ENCODE measurements around the gene LYPD4.

LYPD4 gene

DNA sequence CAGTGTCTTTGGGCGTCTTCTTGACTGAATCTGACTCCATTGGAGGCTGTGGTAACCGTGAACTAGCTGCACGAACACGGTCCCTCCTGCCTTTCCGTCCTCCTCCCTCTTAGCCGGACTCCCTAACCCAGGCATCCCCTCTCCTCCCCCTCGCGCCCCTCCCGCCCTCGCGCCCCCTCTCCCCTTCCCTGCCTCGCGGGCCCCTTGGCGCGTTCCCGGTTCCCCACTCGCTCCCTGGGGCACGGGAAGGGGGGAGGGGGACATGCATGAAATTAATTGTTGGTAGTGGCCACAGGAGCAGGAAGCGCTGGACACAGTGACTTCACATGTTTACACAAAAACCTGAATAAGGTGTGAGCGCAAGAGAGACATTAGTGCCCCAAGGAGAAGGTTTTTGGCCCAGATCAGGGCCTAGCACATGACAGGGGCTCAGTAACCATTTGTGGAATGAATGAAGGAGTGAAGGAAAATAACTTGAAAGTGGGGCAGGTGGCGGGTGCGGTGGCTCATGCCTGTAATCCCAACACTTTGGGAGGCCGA, 638 bp upstream of the LYPD4 start:
- H3K4me2 ChIP-seq (ENCODE audit: insufficient read depth, low read length), result no peak overlapping the region
- DNase-seq (no peak), ATAC-seq (ENCODE audit: insufficient read depth, low read depth) (no peak)
- H3K79me2 ChIP-seq (ENCODE audit: insufficient read depth, low read length), result no peaks in the 10 kb centered on the region
- peaks cover 3% of the 10 kb centered on the region for H3K27me3 ChIP-seq (ENCODE audit: insufficient read depth, low read length, poor library complexity)
- no peaks in the 10 kb centered on the region for H3K9me3 ChIP-seq (ENCODE audit: insufficient read depth, low read length, severe bottlenecking)
- TF ChIP-seq, protein P1, sequence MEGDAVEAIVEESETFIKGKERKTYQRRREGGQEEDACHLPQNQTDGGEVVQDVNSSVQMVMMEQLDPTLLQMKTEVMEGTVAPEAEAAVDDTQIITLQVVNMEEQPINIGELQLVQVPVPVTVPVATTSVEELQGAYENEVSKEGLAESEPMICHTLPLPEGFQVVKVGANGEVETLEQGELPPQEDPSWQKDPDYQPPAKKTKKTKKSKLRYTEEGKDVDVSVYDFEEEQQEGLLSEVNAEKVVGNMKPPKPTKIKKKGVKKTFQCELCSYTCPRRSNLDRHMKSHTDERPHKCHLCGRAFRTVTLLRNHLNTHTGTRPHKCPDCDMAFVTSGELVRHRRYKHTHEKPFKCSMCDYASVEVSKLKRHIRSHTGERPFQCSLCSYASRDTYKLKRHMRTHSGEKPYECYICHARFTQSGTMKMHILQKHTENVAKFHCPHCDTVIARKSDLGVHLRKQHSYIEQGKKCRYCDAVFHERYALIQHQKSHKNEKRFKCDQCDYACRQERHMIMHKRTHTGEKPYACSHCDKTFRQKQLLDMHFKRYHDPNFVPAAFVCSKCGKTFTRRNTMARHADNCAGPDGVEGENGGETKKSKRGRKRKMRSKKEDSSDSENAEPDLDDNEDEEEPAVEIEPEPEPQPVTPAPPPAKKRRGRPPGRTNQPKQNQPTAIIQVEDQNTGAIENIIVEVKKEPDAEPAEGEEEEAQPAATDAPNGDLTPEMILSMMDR (IDR thresholded peaks at IDR 0.05; ENCODE audit: borderline replicate concordance, extremely low read depth, low read length, poor library complexity, severe bottlenecking), result no peak
- TF ChIP-seq EZH2 (IDR thresholded peaks at IDR 0.05; ENCODE audit: borderline replicate concordance, low read depth, low read length, severe bottlenecking), result no peak
- H3K36me3 ChIP-seq (ENCODE audit: insufficient read depth, low read length), result no peaks in the 10 kb centered on the region
- H3K27ac ChIP-seq (ENCODE audit: low read length), result no peak overlapping the region
- H4K20me1 ChIP-seq (ENCODE audit: insufficient read depth, low read length), result no peaks in the 10 kb centered on the region
- H3K4me3 ChIP-seq (ENCODE audit: low read depth in 1 of 2, low read length in 2 of 2), result no peak overlapping the region
- H3K9ac ChIP-seq (ENCODE audit: low read depth, low read length), result no peak overlapping the region
- H2AFZ ChIP-seq (ENCODE audit: low read depth, low read length), result no peak overlapping the region
- H3K4me1 ChIP-seq (ENCODE audit: insufficient read depth, low read length), result no peaks in the 10 kb centered on the region

DNA sequence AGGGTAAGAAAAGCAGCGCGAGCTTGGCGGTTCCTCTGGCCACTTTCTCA, 343 bp upstream of the LYPD4 start, which contains the start of gene DMRTC2:
Gene DMRTC2 (plus strand): TSS at position 42 of the 50 bp plus-strand sequence. CDS start 2,387 bp downstream, outside the sequence.
- Histone ChIP-seq H3K79me2 (ENCODE audit: insufficient read depth, low read length) (no peaks in the 10 kb centered on the region), H3K9ac (ENCODE audit: low read depth, low read length) (no peak within 1 kb of the TSS), H3K36me3 (ENCODE audit: insufficient read depth, low read length) (no peaks in the 10 kb centered on the region), H3K4me2 (ENCODE audit: insufficient read depth, low read length) (no peak within 1 kb of the TSS), H4K20me1 (ENCODE audit: insufficient read depth, low read length) (no peaks in the 10 kb centered on the region), H3K9me3 (ENCODE audit: insufficient read depth, low read length, severe bottlenecking) (no peaks in the 10 kb centered on the region), H3K4me1 (ENCODE audit: insufficient read depth, low read length) (no peaks in the 10 kb centered on the region), H3K4me3 (ENCODE audit: low read depth in 1 of 2, low read length in 2 of 2) (no peak within 1 kb of the TSS), H3K27me3 (ENCODE audit: insufficient read depth, low read length, poor library complexity) (peaks cover 3% of the 10 kb centered on the region), H2AFZ (ENCODE audit: low read depth, low read length) (no peak within 1 kb of the TSS), H3K27ac (ENCODE audit: low read length) (no peak within 1 kb of the TSS)
- ATAC-seq (ENCODE audit: insufficient read depth, low read depth) (no peak), DNase-seq (no peak)
- no peak for TF ChIP-seq EZH2 (IDR thresholded peaks at IDR 0.05; ENCODE audit: borderline replicate concordance, low read depth, low read length, severe bottlenecking)

DNA sequence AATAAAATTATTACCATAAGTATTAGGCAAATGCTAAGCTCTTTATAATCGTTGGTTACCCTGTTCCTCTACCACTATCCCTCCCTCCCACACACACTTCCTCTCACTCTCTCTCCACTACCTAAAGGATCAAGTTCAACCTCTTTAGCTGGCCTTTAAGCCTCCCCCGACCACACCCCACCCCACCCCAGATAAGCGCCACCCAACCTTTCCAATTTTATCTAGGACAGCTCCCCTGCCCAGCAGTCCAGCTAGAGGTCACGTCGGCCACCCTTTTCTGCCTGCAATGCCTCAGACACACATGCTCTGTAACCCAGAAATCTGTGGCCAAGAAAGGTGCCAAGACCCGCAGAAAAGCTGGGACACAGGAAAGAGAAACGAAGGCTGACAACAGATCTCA, 1.1 kb downstream of the LYPD4 start:
- Histone ChIP-seq H3K27ac (ENCODE audit: low read length) (no peak overlapping the region), H3K9ac (ENCODE audit: low read depth, low read length) (no peak overlapping the region), H3K36me3 (ENCODE audit: insufficient read depth, low read length) (no peaks in the 10 kb centered on the region), H3K9me3 (ENCODE audit: insufficient read depth, low read length, severe bottlenecking) (no peaks in the 10 kb centered on the region), H2AFZ (ENCODE audit: low read depth, low read length) (no peak overlapping the region), H3K27me3 (ENCODE audit: insufficient read depth, low read length, poor library complexity) (peaks cover 11% of the 10 kb centered on the region), H4K20me1 (ENCODE audit: insufficient read depth, low read length) (no peaks in the 10 kb centered on the region), H3K4me3 (ENCODE audit: low read depth in 1 of 2, low read length in 2 of 2) (no peak overlapping the region), H3K79me2 (ENCODE audit: insufficient read depth, low read length) (no peaks in the 10 kb centered on the region), H3K4me2 (ENCODE audit: insufficient read depth, low read length) (no peak overlapping the region), H3K4me1 (ENCODE audit: insufficient read depth, low read length) (no peaks in the 10 kb centered on the region)
- no peak for TF ChIP-seq EZH2 (IDR thresholded peaks at IDR 0.05; ENCODE audit: borderline replicate concordance, low read depth, low read length, severe bottlenecking)
- TF ChIP-seq, protein P1 (IDR thresholded peaks at IDR 0.05; ENCODE audit: borderline replicate concordance, extremely low read depth, low read length, poor library complexity, severe bottlenecking), result no peak
- DNase-seq (no peak), ATAC-seq (ENCODE audit: insufficient read depth, low read depth) (no peak)

DNA sequence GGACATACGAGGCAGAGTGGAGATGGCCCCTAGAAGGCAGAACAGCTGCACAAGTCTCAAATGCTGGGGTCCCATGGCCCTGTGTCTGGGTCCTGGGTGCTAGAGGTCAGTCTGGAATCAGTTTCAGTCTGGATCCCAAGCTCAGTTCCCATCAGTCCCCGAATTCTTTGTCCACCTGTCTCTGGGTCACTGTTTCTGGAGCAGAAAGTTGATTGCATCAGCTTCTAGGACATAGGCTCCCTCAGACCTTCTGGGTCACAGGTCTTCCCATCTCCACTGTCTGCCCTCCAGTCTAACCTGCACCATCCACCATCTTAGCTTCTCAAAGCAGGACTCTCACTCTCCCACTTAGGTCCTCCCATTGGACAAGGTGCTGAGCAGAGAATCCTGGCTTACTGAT, 5.3 kb downstream of the LYPD4 start:
- Histone ChIP-seq H3K9ac (ENCODE audit: low read depth, low read length) (no peak overlapping the region), H4K20me1 (ENCODE audit: insufficient read depth, low read length) (no peaks in the 10 kb centered on the region), H3K9me3 (ENCODE audit: insufficient read depth, low read length, severe bottlenecking) (no peaks in the 10 kb centered on the region), H3K36me3 (ENCODE audit: insufficient read depth, low read length) (no peaks in the 10 kb centered on the region), H3K4me1 (ENCODE audit: insufficient read depth, low read length) (no peaks in the 10 kb centered on the region), H2AFZ (ENCODE audit: low read depth, low read length) (no peak overlapping the region), H3K4me2 (ENCODE audit: insufficient read depth, low read length) (no peak overlapping the region), H3K27ac (ENCODE audit: low read length) (no peak overlapping the region), H3K79me2 (ENCODE audit: insufficient read depth, low read length) (no peaks in the 10 kb centered on the region), H3K4me3 (ENCODE audit: low read depth in 1 of 2, low read length in 2 of 2) (no peak overlapping the region), H3K27me3 (ENCODE audit: insufficient read depth, low read length, poor library complexity) (peaks cover 16% of the 10 kb centered on the region)
- TF ChIP-seq, protein P1 (IDR thresholded peaks at IDR 0.05; ENCODE audit: borderline replicate concordance, extremely low read depth, low read length, poor library complexity, severe bottlenecking), result no peak
- no peak for TF ChIP-seq EZH2 (IDR thresholded peaks at IDR 0.05; ENCODE audit: borderline replicate concordance, low read depth, low read length, severe bottlenecking)
- DNase-seq, result no peak
- ATAC-seq (ENCODE audit: insufficient read depth, low read depth), result no peak

All from DND-41 (cell line).